ENCODE results near the gene CELA2A. TPM values are rescaled to one million over a fixed set of nuclear protein-coding genes. Genes with fewer than 3 reads are reported as not detected.

Gene CELA2A
- total and polyA plus RNA-seq, 2 of the 13 experiments (the other 11 are each of a cell fraction or from before 2014, with no cell fraction given) = not detected

DNA sequence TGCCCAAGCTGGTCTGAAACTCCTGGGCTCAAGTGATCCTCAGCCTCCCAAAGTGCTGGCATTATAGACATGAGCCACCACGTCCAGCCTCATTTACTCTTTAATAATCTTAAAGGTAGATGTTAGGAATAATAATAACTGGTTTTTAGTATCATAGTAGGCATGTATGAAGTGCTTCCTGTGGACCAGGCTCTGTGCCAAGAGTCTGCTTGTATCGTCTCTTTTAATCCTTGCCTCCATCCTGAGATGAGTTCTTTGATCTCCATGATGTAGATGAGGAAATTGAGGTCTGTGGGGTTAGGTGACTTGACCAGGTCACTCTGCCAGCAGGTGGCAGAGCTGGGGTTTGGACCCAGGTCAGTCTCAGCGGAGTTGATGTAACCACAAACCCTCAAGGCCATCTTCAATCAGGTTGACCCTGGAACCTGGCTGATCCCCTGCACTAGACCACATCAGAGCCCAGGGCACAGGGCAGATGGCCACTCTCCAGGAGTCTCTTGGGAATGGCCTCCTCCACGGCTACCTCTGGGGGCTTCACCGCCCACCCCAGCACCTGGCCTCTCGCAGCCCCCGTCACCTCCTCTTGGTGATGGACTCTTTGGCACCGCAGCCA, 35.6 kb upstream of the CELA2A start (continued):
- TF ChIP-seq, protein P1, sequence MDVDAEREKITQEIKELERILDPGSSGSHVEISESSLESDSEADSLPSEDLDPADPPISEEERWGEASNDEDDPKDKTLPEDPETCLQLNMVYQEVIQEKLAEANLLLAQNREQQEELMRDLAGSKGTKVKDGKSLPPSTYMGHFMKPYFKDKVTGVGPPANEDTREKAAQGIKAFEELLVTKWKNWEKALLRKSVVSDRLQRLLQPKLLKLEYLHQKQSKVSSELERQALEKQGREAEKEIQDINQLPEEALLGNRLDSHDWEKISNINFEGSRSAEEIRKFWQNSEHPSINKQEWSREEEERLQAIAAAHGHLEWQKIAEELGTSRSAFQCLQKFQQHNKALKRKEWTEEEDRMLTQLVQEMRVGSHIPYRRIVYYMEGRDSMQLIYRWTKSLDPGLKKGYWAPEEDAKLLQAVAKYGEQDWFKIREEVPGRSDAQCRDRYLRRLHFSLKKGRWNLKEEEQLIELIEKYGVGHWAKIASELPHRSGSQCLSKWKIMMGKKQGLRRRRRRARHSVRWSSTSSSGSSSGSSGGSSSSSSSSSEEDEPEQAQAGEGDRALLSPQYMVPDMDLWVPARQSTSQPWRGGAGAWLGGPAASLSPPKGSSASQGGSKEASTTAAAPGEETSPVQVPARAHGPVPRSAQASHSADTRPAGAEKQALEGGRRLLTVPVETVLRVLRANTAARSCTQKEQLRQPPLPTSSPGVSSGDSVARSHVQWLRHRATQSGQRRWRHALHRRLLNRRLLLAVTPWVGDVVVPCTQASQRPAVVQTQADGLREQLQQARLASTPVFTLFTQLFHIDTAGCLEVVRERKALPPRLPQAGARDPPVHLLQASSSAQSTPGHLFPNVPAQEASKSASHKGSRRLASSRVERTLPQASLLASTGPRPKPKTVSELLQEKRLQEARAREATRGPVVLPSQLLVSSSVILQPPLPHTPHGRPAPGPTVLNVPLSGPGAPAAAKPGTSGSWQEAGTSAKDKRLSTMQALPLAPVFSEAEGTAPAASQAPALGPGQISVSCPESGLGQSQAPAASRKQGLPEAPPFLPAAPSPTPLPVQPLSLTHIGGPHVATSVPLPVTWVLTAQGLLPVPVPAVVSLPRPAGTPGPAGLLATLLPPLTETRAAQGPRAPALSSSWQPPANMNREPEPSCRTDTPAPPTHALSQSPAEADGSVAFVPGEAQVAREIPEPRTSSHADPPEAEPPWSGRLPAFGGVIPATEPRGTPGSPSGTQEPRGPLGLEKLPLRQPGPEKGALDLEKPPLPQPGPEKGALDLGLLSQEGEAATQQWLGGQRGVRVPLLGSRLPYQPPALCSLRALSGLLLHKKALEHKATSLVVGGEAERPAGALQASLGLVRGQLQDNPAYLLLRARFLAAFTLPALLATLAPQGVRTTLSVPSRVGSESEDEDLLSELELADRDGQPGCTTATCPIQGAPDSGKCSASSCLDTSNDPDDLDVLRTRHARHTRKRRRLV (CRISPR knock-in tag; IDR thresholded peaks at IDR 0.05) = no peak
- TF ChIP-seq, protein P2, sequence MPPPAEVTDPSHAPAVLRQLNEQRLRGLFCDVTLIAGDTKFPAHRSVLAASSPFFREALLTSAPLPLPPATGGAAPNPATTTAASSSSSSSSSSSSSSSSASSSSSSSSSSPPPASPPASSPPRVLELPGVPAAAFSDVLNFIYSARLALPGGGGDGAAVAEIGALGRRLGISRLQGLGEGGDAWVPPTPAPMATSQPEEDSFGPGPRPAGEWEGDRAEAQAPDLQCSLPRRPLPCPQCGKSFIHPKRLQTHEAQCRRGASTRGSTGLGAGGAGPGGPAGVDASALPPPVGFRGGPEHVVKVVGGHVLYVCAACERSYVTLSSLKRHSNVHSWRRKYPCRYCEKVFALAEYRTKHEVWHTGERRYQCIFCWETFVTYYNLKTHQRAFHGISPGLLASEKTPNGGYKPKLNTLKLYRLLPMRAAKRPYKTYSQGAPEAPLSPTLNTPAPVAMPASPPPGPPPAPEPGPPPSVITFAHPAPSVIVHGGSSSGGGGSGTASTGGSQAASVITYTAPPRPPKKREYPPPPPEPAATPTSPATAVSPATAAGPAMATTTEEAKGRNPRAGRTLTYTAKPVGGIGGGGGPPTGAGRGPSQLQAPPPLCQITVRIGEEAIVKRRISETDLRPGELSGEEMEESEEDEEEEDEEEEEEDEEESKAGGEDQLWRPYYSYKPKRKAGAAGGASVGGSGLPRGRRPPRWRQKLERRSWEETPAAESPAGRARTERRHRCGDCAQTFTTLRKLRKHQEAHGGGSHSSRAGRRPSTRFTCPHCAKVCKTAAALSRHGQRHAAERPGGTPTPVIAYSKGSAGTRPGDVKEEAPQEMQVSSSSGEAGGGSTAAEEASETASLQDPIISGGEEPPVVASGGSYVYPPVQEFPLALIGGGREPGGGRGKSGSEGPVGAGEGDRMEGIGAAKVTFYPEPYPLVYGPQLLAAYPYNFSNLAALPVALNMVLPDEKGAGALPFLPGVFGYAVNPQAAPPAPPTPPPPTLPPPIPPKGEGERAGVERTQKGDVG (CRISPR knock-in tag; IDR thresholded peaks at IDR 0.05; ENCODE audit: borderline replicate concordance) = no peak
- TF ChIP-seq MTA3 (CRISPR knock-in tag; IDR thresholded peaks at IDR 0.05) (no peak), SOX6 (IDR thresholded peaks at IDR 0.05) (no peak), SOX6 (CRISPR knock-in tag; IDR thresholded peaks at IDR 0.05) (peak; percentile 45; the same call in 1 of the 2 replicates)
- TF ChIP-seq, protein P3, sequence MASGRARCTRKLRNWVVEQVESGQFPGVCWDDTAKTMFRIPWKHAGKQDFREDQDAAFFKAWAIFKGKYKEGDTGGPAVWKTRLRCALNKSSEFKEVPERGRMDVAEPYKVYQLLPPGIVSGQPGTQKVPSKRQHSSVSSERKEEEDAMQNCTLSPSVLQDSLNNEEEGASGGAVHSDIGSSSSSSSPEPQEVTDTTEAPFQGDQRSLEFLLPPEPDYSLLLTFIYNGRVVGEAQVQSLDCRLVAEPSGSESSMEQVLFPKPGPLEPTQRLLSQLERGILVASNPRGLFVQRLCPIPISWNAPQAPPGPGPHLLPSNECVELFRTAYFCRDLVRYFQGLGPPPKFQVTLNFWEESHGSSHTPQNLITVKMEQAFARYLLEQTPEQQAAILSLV (CRISPR knock-in tag; IDR thresholded peaks at IDR 0.05; ENCODE audit: borderline replicate concordance) = no peak
- TF ChIP-seq, protein P4, sequence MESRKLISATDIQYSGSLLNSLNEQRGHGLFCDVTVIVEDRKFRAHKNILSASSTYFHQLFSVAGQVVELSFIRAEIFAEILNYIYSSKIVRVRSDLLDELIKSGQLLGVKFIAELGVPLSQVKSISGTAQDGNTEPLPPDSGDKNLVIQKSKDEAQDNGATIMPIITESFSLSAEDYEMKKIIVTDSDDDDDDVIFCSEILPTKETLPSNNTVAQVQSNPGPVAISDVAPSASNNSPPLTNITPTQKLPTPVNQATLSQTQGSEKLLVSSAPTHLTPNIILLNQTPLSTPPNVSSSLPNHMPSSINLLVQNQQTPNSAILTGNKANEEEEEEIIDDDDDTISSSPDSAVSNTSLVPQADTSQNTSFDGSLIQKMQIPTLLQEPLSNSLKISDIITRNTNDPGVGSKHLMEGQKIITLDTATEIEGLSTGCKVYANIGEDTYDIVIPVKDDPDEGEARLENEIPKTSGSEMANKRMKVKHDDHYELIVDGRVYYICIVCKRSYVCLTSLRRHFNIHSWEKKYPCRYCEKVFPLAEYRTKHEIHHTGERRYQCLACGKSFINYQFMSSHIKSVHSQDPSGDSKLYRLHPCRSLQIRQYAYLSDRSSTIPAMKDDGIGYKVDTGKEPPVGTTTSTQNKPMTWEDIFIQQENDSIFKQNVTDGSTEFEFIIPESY (CRISPR knock-in tag; IDR thresholded peaks at IDR 0.05) = 0 out of 2 replicates have a peak, but pooled peaks have one; percentile 10
- TF ChIP-seq, protein P5, sequence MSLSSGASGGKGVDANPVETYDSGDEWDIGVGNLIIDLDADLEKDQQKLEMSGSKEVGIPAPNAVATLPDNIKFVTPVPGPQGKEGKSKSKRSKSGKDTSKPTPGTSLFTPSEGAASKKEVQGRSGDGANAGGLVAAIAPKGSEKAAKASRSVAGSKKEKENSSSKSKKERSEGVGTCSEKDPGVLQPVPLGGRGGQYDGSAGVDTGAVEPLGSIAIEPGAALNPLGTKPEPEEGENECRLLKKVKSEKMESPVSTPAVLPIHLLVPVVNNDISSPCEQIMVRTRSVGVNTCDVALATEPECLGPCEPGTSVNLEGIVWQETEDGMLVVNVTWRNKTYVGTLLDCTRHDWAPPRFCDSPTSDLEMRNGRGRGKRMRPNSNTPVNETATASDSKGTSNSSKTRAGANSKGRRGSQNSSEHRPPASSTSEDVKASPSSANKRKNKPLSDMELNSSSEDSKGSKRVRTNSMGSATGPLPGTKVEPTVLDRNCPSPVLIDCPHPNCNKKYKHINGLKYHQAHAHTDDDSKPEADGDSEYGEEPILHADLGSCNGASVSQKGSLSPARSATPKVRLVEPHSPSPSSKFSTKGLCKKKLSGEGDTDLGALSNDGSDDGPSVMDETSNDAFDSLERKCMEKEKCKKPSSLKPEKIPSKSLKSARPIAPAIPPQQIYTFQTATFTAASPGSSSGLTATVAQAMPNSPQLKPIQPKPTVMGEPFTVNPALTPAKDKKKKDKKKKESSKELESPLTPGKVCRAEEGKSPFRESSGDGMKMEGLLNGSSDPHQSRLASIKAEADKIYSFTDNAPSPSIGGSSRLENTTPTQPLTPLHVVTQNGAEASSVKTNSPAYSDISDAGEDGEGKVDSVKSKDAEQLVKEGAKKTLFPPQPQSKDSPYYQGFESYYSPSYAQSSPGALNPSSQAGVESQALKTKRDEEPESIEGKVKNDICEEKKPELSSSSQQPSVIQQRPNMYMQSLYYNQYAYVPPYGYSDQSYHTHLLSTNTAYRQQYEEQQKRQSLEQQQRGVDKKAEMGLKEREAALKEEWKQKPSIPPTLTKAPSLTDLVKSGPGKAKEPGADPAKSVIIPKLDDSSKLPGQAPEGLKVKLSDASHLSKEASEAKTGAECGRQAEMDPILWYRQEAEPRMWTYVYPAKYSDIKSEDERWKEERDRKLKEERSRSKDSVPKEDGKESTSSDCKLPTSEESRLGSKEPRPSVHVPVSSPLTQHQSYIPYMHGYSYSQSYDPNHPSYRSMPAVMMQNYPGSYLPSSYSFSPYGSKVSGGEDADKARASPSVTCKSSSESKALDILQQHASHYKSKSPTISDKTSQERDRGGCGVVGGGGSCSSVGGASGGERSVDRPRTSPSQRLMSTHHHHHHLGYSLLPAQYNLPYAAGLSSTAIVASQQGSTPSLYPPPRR (CRISPR knock-in tag; IDR thresholded peaks at IDR 0.05; ENCODE audit: borderline replicate concordance) = peak; percentile 51; the same call in 1 of the 2 replicates
- TF ChIP-seq, protein P6, sequence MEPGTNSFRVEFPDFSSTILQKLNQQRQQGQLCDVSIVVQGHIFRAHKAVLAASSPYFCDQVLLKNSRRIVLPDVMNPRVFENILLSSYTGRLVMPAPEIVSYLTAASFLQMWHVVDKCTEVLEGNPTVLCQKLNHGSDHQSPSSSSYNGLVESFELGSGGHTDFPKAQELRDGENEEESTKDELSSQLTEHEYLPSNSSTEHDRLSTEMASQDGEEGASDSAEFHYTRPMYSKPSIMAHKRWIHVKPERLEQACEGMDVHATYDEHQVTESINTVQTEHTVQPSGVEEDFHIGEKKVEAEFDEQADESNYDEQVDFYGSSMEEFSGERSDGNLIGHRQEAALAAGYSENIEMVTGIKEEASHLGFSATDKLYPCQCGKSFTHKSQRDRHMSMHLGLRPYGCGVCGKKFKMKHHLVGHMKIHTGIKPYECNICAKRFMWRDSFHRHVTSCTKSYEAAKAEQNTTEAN (CRISPR knock-in tag; conservative IDR thresholded peaks at IDR 0.05) = 0 out of 2 replicates have a peak, but pooled peaks have one; percentile 6

Measured in HepG2 (cell line).